DMS53 treated with DMSO at 0.1 percent for 48 hours (cell line): ENCODE results near the gene EIF4G2.
"Not testable (repeated sequence)": the region's sequence is repeated elsewhere in the genome, so short reads cannot be mapped to it uniquely, and the experiment has no call there.

Source experiments
- DNase-seq: peaks from one replicate; lab custom pipeline; 2025; ENCODE audit not compliant: unreplicated experiment; lab: John Stamatoyannopoulos, UW

Gene EIF4G2

GRCh38 chr11:10808553-10809372 is at the start of gene EIF4G2:
TSS of gene EIF4G2 (minus strand) at chr11:10808926.
- DNase-seq: peak; percentile 98

GRCh38 chr11:10857709-10858438 is 49.1 kb upstream of the EIF4G2 start, which contains the start of gene ZBED5:
TSS of gene ZBED5 (minus strand) at chr11:10858053. CDS start at chr11:10854945, 3,108 bp downstream.
- peak; percentile 96 for DNase-seq

GRCh38 chr11:10857459-10857708 is 48.7 kb upstream of the EIF4G2 start:
- no peak for DNase-seq

- DNase-seq: no peak
Observed at GRCh38 chr11:10856689-10857458, 48.1 kb upstream of the EIF4G2 start.

GRCh38 chr11:10855295-10855694 is 46.6 kb upstream of the EIF4G2 start:
- DNase-seq: no peak

- DNase-seq: no peak
Observed at GRCh38 chr11:10847960-10848860, 39.5 kb upstream of the EIF4G2 start.

GRCh38 chr11:10846660-10847059 is 37.9 kb upstream of the EIF4G2 start:
- no peak for DNase-seq

- DNase-seq: no peak
Observed at GRCh38 chr11:10845589-10845988, 36.9 kb upstream of the EIF4G2 start.

- no peak for DNase-seq
Observed at GRCh38 chr11:10844796-10845195, 36.1 kb upstream of the EIF4G2 start.

- no peak for DNase-seq
Observed at GRCh38 chr11:10844356-10844755, 35.6 kb upstream of the EIF4G2 start.

GRCh38 chr11:10838881-10839280 is 30.2 kb upstream of the EIF4G2 start:
- no peak for DNase-seq

GRCh38 chr11:10838083-10838482 is 29.4 kb upstream of the EIF4G2 start:
- DNase-seq: no peak

- not testable (repeated sequence) for DNase-seq
Observed at GRCh38 chr11:10836884-10837283, 28.2 kb upstream of the EIF4G2 start.

- DNase-seq: no peak
Observed at GRCh38 chr11:10829139-10829538, 20.4 kb upstream of the EIF4G2 start.

- DNase-seq: no peak
Observed at GRCh38 chr11:10828402-10828801, 19.7 kb upstream of the EIF4G2 start.

- DNase-seq: no peak
Observed at GRCh38 chr11:10824888-10825287, 16.2 kb upstream of the EIF4G2 start.

- DNase-seq: no peak
Observed at GRCh38 chr11:10823152-10823579, 14.4 kb upstream of the EIF4G2 start.

- not testable (repeated sequence) for DNase-seq
Observed at GRCh38 chr11:10822491-10822890, 13.8 kb upstream of the EIF4G2 start.

- DNase-seq: peak; percentile 9
Observed at GRCh38 chr11:10818594-10818993, 9.9 kb upstream of the EIF4G2 start.

- DNase-seq: no peak
Observed at GRCh38 chr11:10813945-10814344, 5.2 kb upstream of the EIF4G2 start.
